Suprapubic skin (tissue), 3 donors: Measurements from ENCODE around the gene TARDBP.

Experiments used
- POLR2A ChIP-seq, 2 donors: fragments of 450-650 bp; IDR thresholded peaks; one replicate each; pipeline ENCODE4 v1.6.1; 2017; ENCODE audit warnings: antibody characterized with exemption in 2 of 2, mild to moderate bottlenecking in 2 of 2, moderate library complexity in 2 of 2
- TF ChIP-seq, protein P1 (sequence below), 2 donors: fragments of 200-600 bp in 1 of 2; fragments of 450-650 bp in 1 of 2; sonication (generic) in 1 of 2; IDR thresholded peaks; one replicate each; pipeline ENCODE4 v1.5.1; 2016 to 2019; ENCODE audit warnings: antibody characterized with exemption in 2 of 2, mild to moderate bottlenecking in 1 of 2, moderate library complexity in 1 of 2

- TF ChIP-seq, protein P1, sequence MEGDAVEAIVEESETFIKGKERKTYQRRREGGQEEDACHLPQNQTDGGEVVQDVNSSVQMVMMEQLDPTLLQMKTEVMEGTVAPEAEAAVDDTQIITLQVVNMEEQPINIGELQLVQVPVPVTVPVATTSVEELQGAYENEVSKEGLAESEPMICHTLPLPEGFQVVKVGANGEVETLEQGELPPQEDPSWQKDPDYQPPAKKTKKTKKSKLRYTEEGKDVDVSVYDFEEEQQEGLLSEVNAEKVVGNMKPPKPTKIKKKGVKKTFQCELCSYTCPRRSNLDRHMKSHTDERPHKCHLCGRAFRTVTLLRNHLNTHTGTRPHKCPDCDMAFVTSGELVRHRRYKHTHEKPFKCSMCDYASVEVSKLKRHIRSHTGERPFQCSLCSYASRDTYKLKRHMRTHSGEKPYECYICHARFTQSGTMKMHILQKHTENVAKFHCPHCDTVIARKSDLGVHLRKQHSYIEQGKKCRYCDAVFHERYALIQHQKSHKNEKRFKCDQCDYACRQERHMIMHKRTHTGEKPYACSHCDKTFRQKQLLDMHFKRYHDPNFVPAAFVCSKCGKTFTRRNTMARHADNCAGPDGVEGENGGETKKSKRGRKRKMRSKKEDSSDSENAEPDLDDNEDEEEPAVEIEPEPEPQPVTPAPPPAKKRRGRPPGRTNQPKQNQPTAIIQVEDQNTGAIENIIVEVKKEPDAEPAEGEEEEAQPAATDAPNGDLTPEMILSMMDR (IDR thresholded peaks at IDR 0.05) = no peak
- TF ChIP-seq POLR2A (IDR thresholded peaks at IDR 0.05) = no peak
Measured at GRCh38 chr1:10979483-10979920, 33.0 kb upstream of the TARDBP start.
